A549 treated with Hydrocortisone at 1 μM for 4 hours (cell line): ENCODE results near the gene TMTC1. TPM values are rescaled to one million over a fixed set of nuclear protein-coding genes. Genes with fewer than 3 reads are reported as not detected.

Source experiments
- total RNA-seq: library from RNA; stranded (reverse); fragments of 200-300 nt; extraction: Qiagen RNA extraction; gene quantifications from 5 replicates; pipeline ENCODE4 v1.2.3, GENCODE V29; 2022

TMTC1 gene
- 0.03 to 0.14 TPM (median 0.03 TPM) in 5 replicates for total RNA-seq

GRCh38 chr12:29783773-29784666, at the start of gene TMTC1:
TMTC1 (minus strand) TSS chr12:29783942; CDS start chr12:29783751, 191 bp downstream.

GRCh38 chr12:29497588-29497987, 286.2 kb downstream of the TMTC1 start, which contains the start of gene OVCH1:
OVCH1 (minus strand) TSS chr12:29497686; CDS start chr12:29497686, 0 bp downstream.

